ENCODE results near the gene ST7. TPM values are rescaled to one million over a fixed set of nuclear protein-coding genes. Genes with fewer than 3 reads are reported as not detected.

ST7 gene
- total RNA-seq, 1 experiment from 2014 or later: 12.9 TPM

- Histone ChIP-seq H3K9ac (ENCODE audit: extremely low read depth, insufficient read length, low read length) (no peak overlapping the region), H3K4me2 (ENCODE audit: insufficient read depth, insufficient read length, low read length) (no peak overlapping the region), H3K79me2 (ENCODE audit: insufficient read depth, low read length) (no peaks in the 10 kb centered on the region), H2BK12ac (ENCODE audit: insufficient read length, low read depth, low read length) (no peak overlapping the region), H3K18ac (ENCODE audit: insufficient read length, low read depth, low read length) (no peak overlapping the region), H3K14ac (ENCODE audit: insufficient read depth, low read length) (no peak overlapping the region), H2BK120ac (ENCODE audit: low read depth, low read length, poor library complexity, severe bottlenecking) (no peak overlapping the region), H2BK20ac (ENCODE audit: low read depth, low read length, poor library complexity, severe bottlenecking) (no peak overlapping the region), H3K56ac (ENCODE audit: insufficient read length, low read depth, low read length) (no peak overlapping the region), H3K4me1 (ENCODE audit: insufficient read depth, low read length) (no peaks in the 10 kb centered on the region), H2AK5ac (ENCODE audit: insufficient read length, low read length) (no peak overlapping the region), H3T11ph (ENCODE audit: low read length) (no peak overlapping the region), H3K23ac (ENCODE audit: insufficient read length, low read depth, low read length) (no peak overlapping the region), H4K8ac (replicated peaks; ENCODE audit: insufficient read length, low read depth, low read length) (no peak overlapping the region), H2BK15ac (ENCODE audit: low read depth, low read length) (no peak overlapping the region), H3K27me3 (ENCODE audit: insufficient read depth, low read length) (no peaks in the 10 kb centered on the region), H3K27ac (ENCODE audit: insufficient read length, low read depth, low read length) (no peak overlapping the region), H4K5ac (ENCODE audit: insufficient read length, low read depth, low read length) (no peak overlapping the region), H4K91ac (ENCODE audit: insufficient read length, low read depth, low read length) (no peak overlapping the region), H4K20me1 (ENCODE audit: control insufficient read depth, insufficient read depth, insufficient read length) (no peaks in the 10 kb centered on the region), H2BK5ac (ENCODE audit: insufficient read length, low read length) (no peak overlapping the region), H3K79me1 (ENCODE audit: insufficient read depth, low read depth, low read length, poor library complexity, severe bottlenecking) (no peaks in the 10 kb centered on the region), H2AFZ (ENCODE audit: low read length) (no peak overlapping the region), H3K9me3 (ENCODE audit: control insufficient read depth, low read depth, low read length) (no peaks in the 10 kb centered on the region), H3K23me2 (ENCODE audit: insufficient read length, low read depth, low read length, poor library complexity, severe bottlenecking) (no peaks in the 10 kb centered on the region), H3K4ac (ENCODE audit: low read depth, low read length) (no peak overlapping the region)
- DNase-seq: no peak
- no CpG with 5 or more reads among the region's 5 CpGs for WGBS (ENCODE audit: extremely low coverage, insufficient read length, low lambda C conversion rate)
- no peaks in the 10 kb centered on the region; a peak in 1 of 7 replicates for H3K36me3 Mint-ChIP-seq (ENCODE audit: insufficient read depth in 1 of 3, low read depth in 3 of 3)
- H3K4me3 Mint-ChIP-seq: no peak overlapping the region
- H3K27ac Mint-ChIP-seq: 0 out of 7 replicates have a peak overlapping the region, but pooled peaks of 1 of the 3 experiments have one; percentile 24
- no peaks in the 10 kb centered on the region for H3K4me1 Mint-ChIP-seq
- no peaks in the 10 kb centered on the region; the same call in none of the 2 replicates for H3K27me3 Mint-ChIP-seq (ENCODE audit: low read depth)
- TF ChIP-seq, protein P1, sequence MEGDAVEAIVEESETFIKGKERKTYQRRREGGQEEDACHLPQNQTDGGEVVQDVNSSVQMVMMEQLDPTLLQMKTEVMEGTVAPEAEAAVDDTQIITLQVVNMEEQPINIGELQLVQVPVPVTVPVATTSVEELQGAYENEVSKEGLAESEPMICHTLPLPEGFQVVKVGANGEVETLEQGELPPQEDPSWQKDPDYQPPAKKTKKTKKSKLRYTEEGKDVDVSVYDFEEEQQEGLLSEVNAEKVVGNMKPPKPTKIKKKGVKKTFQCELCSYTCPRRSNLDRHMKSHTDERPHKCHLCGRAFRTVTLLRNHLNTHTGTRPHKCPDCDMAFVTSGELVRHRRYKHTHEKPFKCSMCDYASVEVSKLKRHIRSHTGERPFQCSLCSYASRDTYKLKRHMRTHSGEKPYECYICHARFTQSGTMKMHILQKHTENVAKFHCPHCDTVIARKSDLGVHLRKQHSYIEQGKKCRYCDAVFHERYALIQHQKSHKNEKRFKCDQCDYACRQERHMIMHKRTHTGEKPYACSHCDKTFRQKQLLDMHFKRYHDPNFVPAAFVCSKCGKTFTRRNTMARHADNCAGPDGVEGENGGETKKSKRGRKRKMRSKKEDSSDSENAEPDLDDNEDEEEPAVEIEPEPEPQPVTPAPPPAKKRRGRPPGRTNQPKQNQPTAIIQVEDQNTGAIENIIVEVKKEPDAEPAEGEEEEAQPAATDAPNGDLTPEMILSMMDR (conservative IDR thresholded peaks at IDR 0.05): no peak
- peaks cover 0 to 5% of the 10 kb centered on the region in 2 experiments; a peak in 1 of 5 replicates for H3K9me3 Mint-ChIP-seq
These were observed 284.3 kb downstream of the ST7 start for GRCh38 chr7:117237646-117238045.
